GM23338 (cell line): ENCODE measurements around the gene TMEM53. TPM values are rescaled to one million over a fixed set of nuclear protein-coding genes. Genes with fewer than 3 reads are reported as not detected.

Experiments used
- ATAC-seq: fragments of 200-7000 bp; cut with Tn5 transposase; 3 replicates; pipeline ENCODE4 v1.9.1; 2020
- DNase-seq: peaks from one replicate; pipeline ENCODE4 v3.0.0-alpha.2; 2015; ENCODE audit warnings: low spot score
- H2AFZ ChIP-seq: fragments of 200-600 bp; sonication (generic); 2 replicates; pipeline ENCODE4 v1.8.0; 2016; ENCODE audit warnings: antibody characterized with exemption, mild to moderate bottlenecking, moderate library complexity
- H3F3A ChIP-seq: fragments of 200-600 bp; sonication (generic); replicated peaks from 2 replicates; pipeline ENCODE4 v1.8.0; 2017; ENCODE audit warnings: antibody characterized with exemption, mixed run types, low read depth
- H3K27ac ChIP-seq: fragments of 200-600 bp; sonication (generic); 2 replicates; pipeline ENCODE4 v1.6.1; 2016; ENCODE audit warnings: low read depth
- H3K27me3 ChIP-seq: fragments of 200-600 bp; sonication (generic); 2 replicates; pipeline ENCODE4 v1.8.0; 2016; ENCODE audit warnings: mild to moderate bottlenecking, mixed run types, moderate library complexity; ENCODE audit not compliant: insufficient read depth
- H3K36me3 ChIP-seq: fragments of 200-600 bp; sonication (generic); 2 replicates; pipeline ENCODE4 v1.8.0; 2016; ENCODE audit warnings: mild to moderate bottlenecking; ENCODE audit not compliant: insufficient read depth
- H3K4me1 ChIP-seq: fragments of 200-600 bp; sonication (generic); 2 replicates; pipeline ENCODE4 v1.8.0; 2016; ENCODE audit warnings: mild to moderate bottlenecking, moderate library complexity; ENCODE audit not compliant: insufficient read depth
- H3K4me2 ChIP-seq: fragments of 200-600 bp; sonication (generic); 2 replicates; pipeline ENCODE4 v1.7.1; 2017; ENCODE audit warnings: mixed run types
- H3K4me3 ChIP-seq: fragments of 200-600 bp; sonication (generic); 2 replicates; pipeline ENCODE4 v1.6.1; 2016; ENCODE audit warnings: mixed run types
- H3K79me2 ChIP-seq: fragments of 200-600 bp; sonication (generic); replicated peaks from 2 replicates; pipeline ENCODE4 v1.8.0; 2017; ENCODE audit warnings: mild to moderate bottlenecking; ENCODE audit not compliant: insufficient read depth
- H3K9me2 ChIP-seq: fragments of 200-600 bp; sonication (generic); 2 replicates; pipeline ENCODE4 v1.8.0; 2017; ENCODE audit not compliant: insufficient read depth
- H4K20me1 ChIP-seq: fragments of 200-600 bp; sonication (generic); replicated peaks from 2 replicates; pipeline ENCODE4 v1.8.0; 2017; ENCODE audit warnings: mild to moderate bottlenecking; ENCODE audit not compliant: insufficient read depth
- H3K27ac Mint-ChIP-seq: 2 replicates; pipeline ENCODE4 v1.8.0; 2020; ENCODE audit warnings: inconsistent platforms, mild to moderate bottlenecking, moderate library complexity, mixed read lengths
- H3K27me3 Mint-ChIP-seq: 3 replicates; pipeline ENCODE4 v1.8.0; 2022; ENCODE audit warnings: low read depth, mild to moderate bottlenecking, moderate library complexity, mixed read lengths, inconsistent platforms; ENCODE audit not compliant: insufficient read depth, poor library complexity
- H3K36me3 Mint-ChIP-seq: 3 replicates; pipeline ENCODE4 v1.8.0; 2021; ENCODE audit warnings: low read depth, mild to moderate bottlenecking, inconsistent platforms, moderate library complexity, mixed read lengths
- H3K4me1 Mint-ChIP-seq: 3 replicates; pipeline ENCODE4 v1.8.0; 2020; ENCODE audit warnings: mild to moderate bottlenecking, inconsistent platforms, mixed read lengths
- H3K4me3 Mint-ChIP-seq: 3 replicates; pipeline ENCODE4 v1.8.0; 2021; ENCODE audit warnings: moderate library complexity, mild to moderate bottlenecking, inconsistent platforms, mixed read lengths
- H3K9me3 Mint-ChIP-seq: 3 replicates; pipeline ENCODE4 v1.8.0; 2020; ENCODE audit warnings: moderate library complexity, mild to moderate bottlenecking, inconsistent platforms, mixed read lengths
- ETS1 ChIP-seq: IDR thresholded peaks from 2 replicates; pipeline ENCODE4 v1.6.1; 2016; ENCODE audit warnings: antibody characterized with exemption
- EZH2 ChIP-seq: fragments of 200-600 bp; sonication (generic); IDR thresholded peaks from one replicate; pipeline ENCODE4 v1.8.0; 2017; ENCODE audit warnings: antibody characterized with exemption, mild to moderate bottlenecking, low read depth; ENCODE audit not compliant: unreplicated experiment
- EZH2phosphoT487 ChIP-seq: fragments of 200-600 bp; sonication (generic); IDR thresholded peaks from one replicate; pipeline ENCODE4 v1.8.1; 2018; ENCODE audit warnings: antibody characterized with exemption; ENCODE audit not compliant: unreplicated experiment
- JUNB ChIP-seq: IDR thresholded peaks from one replicate; pipeline ENCODE4 v1.6.1; 2016; ENCODE audit warnings: antibody characterized with exemption; ENCODE audit not compliant: unreplicated experiment
- NANOG ChIP-seq: IDR thresholded peaks from 2 replicates; pipeline ENCODE4 v1.6.1; 2016; ENCODE audit warnings: antibody characterized with exemption, borderline replicate concordance
- POLR2AphosphoS5 ChIP-seq: IDR thresholded peaks from 2 replicates; pipeline ENCODE4 v1.6.1; 2016; ENCODE audit warnings: antibody characterized with exemption, low read depth
- STAT1 ChIP-seq: IDR thresholded peaks from one replicate; pipeline ENCODE4 v1.6.1; 2016; ENCODE audit warnings: antibody characterized with exemption; ENCODE audit not compliant: unreplicated experiment
- ZNF114 ChIP-seq: fragments of 250-450 bp; sonication (Bioruptor Pico); IDR thresholded peaks from 2 replicates; pipeline ENCODE4 v1.5.0; 2020; ENCODE audit warnings: mild to moderate bottlenecking, moderate library complexity
- ZNF331 ChIP-seq: fragments of 250-450 bp; sonication (Bioruptor Pico); IDR thresholded peaks from 2 replicates; pipeline ENCODE4 v1.5.0; 2020; ENCODE audit warnings: low read depth, mild to moderate bottlenecking, moderate library complexity
- polyA plus RNA-seq: library from polyadenylated mRNA; unstranded; fragments of >200 nt; fragmentation: Nextera tagmentation; extraction: Ambion mirVana; gene quantifications from 2 replicates; pipeline ENCODE4 v1.2.1, GENCODE V29; 2016
- total RNA-seq: library from RNA; depleted of rRNA; stranded (reverse); fragments of >200 nt; shearing (Covaris generic); gene quantifications from 2 replicates; pipeline ENCODE4 v1.2.3, GENCODE V29; 2014
- TF ChIP-seq, protein P1 (sequence below): IDR thresholded peaks from one replicate; pipeline ENCODE4 v1.6.1; 2018; ENCODE audit warnings: antibody characterized with exemption; ENCODE audit not compliant: unreplicated experiment
- TF ChIP-seq, protein P2 (sequence below), 2 experiments: fragments of 200-600 bp in 1 of 2; sonication (generic) in 1 of 2; conservative IDR thresholded peaks; 2 replicates each; pipeline versions ENCODE4 v1.5.1 to v1.6.1; 2016 to 2017; ENCODE audit warnings: antibody characterized with exemption in 2 of 2, low read depth in 2 of 2, mild to moderate bottlenecking in 2 of 2, moderate library complexity in 1 of 2

Gene TMEM53
- total and polyA plus RNA-seq, 2 experiments from 2014 or later: 15.4 to 20.8 TPM

GRCh38 chr1:44636083-44636687 lies 38.1 kb downstream of the TMEM53 start:
- H3K79me2 ChIP-seq: peaks cover 25% of the 10 kb centered on the region
- H3K4me3 ChIP-seq: no peak overlapping the region
- no peak overlapping the region for H2AFZ ChIP-seq
- peaks cover 10% of the 10 kb centered on the region for H3K4me1 ChIP-seq
- Mint-ChIP-seq H3K27me3 (peaks cover 6% of the 10 kb centered on the region), H3K9me3 (no peaks in the 10 kb centered on the region), H3K27ac (no peak overlapping the region), H3K36me3 (peaks cover 79% of the 10 kb centered on the region), H3K4me1 (peaks cover 13% of the 10 kb centered on the region), H3K4me3 (no peak overlapping the region)
- TF ChIP-seq JUNB (no peak), STAT1 (no peak), POLR2AphosphoS5 (no peak), EZH2 (no peak), ZNF331 (CRISPR knock-in tag) (no peak), ZNF114 (CRISPR knock-in tag) (no peak), ETS1 (no peak), EZH2phosphoT487 (no peak)
- TF ChIP-seq, protein P1, sequence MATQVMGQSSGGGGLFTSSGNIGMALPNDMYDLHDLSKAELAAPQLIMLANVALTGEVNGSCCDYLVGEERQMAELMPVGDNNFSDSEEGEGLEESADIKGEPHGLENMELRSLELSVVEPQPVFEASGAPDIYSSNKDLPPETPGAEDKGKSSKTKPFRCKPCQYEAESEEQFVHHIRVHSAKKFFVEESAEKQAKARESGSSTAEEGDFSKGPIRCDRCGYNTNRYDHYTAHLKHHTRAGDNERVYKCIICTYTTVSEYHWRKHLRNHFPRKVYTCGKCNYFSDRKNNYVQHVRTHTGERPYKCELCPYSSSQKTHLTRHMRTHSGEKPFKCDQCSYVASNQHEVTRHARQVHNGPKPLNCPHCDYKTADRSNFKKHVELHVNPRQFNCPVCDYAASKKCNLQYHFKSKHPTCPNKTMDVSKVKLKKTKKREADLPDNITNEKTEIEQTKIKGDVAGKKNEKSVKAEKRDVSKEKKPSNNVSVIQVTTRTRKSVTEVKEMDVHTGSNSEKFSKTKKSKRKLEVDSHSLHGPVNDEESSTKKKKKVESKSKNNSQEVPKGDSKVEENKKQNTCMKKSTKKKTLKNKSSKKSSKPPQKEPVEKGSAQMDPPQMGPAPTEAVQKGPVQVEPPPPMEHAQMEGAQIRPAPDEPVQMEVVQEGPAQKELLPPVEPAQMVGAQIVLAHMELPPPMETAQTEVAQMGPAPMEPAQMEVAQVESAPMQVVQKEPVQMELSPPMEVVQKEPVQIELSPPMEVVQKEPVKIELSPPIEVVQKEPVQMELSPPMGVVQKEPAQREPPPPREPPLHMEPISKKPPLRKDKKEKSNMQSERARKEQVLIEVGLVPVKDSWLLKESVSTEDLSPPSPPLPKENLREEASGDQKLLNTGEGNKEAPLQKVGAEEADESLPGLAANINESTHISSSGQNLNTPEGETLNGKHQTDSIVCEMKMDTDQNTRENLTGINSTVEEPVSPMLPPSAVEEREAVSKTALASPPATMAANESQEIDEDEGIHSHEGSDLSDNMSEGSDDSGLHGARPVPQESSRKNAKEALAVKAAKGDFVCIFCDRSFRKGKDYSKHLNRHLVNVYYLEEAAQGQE: no peak
- peaks cover 28% of the 10 kb centered on the region for H3F3A ChIP-seq
- DNase-seq (no peak), ATAC-seq (no peak)
- peaks cover 21% of the 10 kb centered on the region for H4K20me1 ChIP-seq
- peaks cover 24% of the 10 kb centered on the region for H3K36me3 ChIP-seq
- H3K27ac ChIP-seq: no peak overlapping the region
- H3K27me3 ChIP-seq: no peaks in the 10 kb centered on the region
- no peaks in the 10 kb centered on the region for H3K9me2 ChIP-seq
- no peak overlapping the region for H3K4me2 ChIP-seq

DNA sequence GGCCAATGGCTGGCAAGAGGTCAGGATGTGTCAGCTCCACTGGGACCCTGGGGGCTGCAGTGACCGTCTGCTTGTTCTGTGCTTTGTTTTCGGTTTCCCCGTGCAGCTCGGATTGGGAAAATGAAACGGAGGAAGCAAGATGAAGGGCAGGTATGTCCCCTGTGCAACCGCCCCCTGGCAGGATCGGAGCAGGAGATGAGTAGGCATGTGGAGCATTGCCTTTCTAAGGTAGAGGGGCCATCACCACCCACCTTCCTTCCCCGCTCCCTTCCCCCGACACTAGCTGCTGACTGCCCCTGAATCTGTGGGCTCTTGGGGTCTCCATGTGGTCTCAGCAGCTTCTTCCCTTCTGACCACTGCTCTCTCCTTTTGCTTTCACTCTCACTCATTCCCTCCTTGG lies 38.8 kb downstream of the TMEM53 start:
- Mint-ChIP-seq H3K4me1 (peaks cover 20% of the 10 kb centered on the region), H3K4me3 (no peak overlapping the region)
- no peak overlapping the region for H3K4me3 ChIP-seq
- TF ChIP-seq NANOG (no peak), EZH2 (no peak), ETS1 (no peak), POLR2AphosphoS5 (no peak)
- TF ChIP-seq, protein P2, sequence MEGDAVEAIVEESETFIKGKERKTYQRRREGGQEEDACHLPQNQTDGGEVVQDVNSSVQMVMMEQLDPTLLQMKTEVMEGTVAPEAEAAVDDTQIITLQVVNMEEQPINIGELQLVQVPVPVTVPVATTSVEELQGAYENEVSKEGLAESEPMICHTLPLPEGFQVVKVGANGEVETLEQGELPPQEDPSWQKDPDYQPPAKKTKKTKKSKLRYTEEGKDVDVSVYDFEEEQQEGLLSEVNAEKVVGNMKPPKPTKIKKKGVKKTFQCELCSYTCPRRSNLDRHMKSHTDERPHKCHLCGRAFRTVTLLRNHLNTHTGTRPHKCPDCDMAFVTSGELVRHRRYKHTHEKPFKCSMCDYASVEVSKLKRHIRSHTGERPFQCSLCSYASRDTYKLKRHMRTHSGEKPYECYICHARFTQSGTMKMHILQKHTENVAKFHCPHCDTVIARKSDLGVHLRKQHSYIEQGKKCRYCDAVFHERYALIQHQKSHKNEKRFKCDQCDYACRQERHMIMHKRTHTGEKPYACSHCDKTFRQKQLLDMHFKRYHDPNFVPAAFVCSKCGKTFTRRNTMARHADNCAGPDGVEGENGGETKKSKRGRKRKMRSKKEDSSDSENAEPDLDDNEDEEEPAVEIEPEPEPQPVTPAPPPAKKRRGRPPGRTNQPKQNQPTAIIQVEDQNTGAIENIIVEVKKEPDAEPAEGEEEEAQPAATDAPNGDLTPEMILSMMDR (conservative IDR thresholded peaks at IDR 0.05; ENCODE audit: low read depth in 2 of 2): no peak

More for the DNA sequence above, 38.8 kb downstream of the TMEM53 start:
- Histone ChIP-seq H3K36me3 (peaks cover 24% of the 10 kb centered on the region), H3K4me1 (peaks cover 13% of the 10 kb centered on the region), H3K27ac (no peak overlapping the region), H2AFZ (no peak overlapping the region), H4K20me1 (peaks cover 16% of the 10 kb centered on the region), H3K4me2 (no peak overlapping the region), H3F3A (peaks cover 33% of the 10 kb centered on the region), H3K27me3 (no peaks in the 10 kb centered on the region), H3K79me2 (peaks cover 25% of the 10 kb centered on the region), H3K9me2 (no peaks in the 10 kb centered on the region)
- no peak for DNase-seq
- ATAC-seq: no peak
- Mint-ChIP-seq H3K9me3 (no peaks in the 10 kb centered on the region), H3K27ac (no peak overlapping the region), H3K27me3 (peaks cover 7% of the 10 kb centered on the region), H3K36me3 (peaks cover 72% of the 10 kb centered on the region)
